ENCODE measurements around the gene RFK.
"Not testable (repeated sequence)": the region's sequence is repeated elsewhere in the genome, so short reads cannot be mapped to it uniquely, and the experiment has no call there.

Gene RFK

GRCh38 chr9:76394195-76394959 lies at the start of gene RFK:
TSS of gene RFK (minus strand) at chr9:76394426. CDS start at chr9:76394171, 255 bp downstream.
- intact Hi-C loops (cut with DNase I) = loop anchor here (10.0 kb wide), 1 partner anchor 310 kb away; no protein-coding TSS in a partner anchor
- DNase-seq = peak; percentile 77 to 99 (median 93)

GRCh38 chr9:76443887-76444286 lies 49.7 kb upstream of the RFK start:
- intact Hi-C loops (cut with DNase I) = no loop called here
- DNase-seq = no peak

GRCh38 chr9:76441551-76442322 lies 47.5 kb upstream of the RFK start:
- DNase-seq = no peak
- intact Hi-C loops (cut with DNase I) = no loop called here

- no peak for DNase-seq
- intact Hi-C loops (cut with DNase I) = no loop called here
These were observed 44.8 kb upstream of the RFK start for GRCh38 chr9:76438841-76439588.

GRCh38 chr9:76437017-76437699 lies 42.9 kb upstream of the RFK start:
- DNase-seq; intact Hi-C loops (cut with DNase I): not testable (repeated sequence)

GRCh38 chr9:76434897-76435296 lies 40.7 kb upstream of the RFK start:
- DNase-seq; intact Hi-C loops (cut with DNase I): not testable (repeated sequence)

GRCh38 chr9:76433836-76434235 lies 39.6 kb upstream of the RFK start:
- intact Hi-C loops (cut with DNase I) = no loop called here
- no peak for DNase-seq

GRCh38 chr9:76433406-76433805 lies 39.2 kb upstream of the RFK start:
- DNase-seq = no peak
- intact Hi-C loops (cut with DNase I) = no loop called here

- intact Hi-C loops (cut with DNase I) = no loop called here
- no peak for DNase-seq
These were observed 37.4 kb upstream of the RFK start for GRCh38 chr9:76431601-76432000.

GRCh38 chr9:76426807-76427419 lies 32.7 kb upstream of the RFK start:
- intact Hi-C loops (cut with DNase I) = no loop called here
- DNase-seq = no peak

GRCh38 chr9:76425677-76426453 lies 31.6 kb upstream of the RFK start:
- no peak for DNase-seq
- intact Hi-C loops (cut with DNase I) = no loop called here

GRCh38 chr9:76424491-76424890 lies 30.3 kb upstream of the RFK start:
- DNase-seq = no peak
- intact Hi-C loops (cut with DNase I) = no loop called here

- no peak for DNase-seq
- intact Hi-C loops (cut with DNase I) = no loop called here
These were observed 29.3 kb upstream of the RFK start for GRCh38 chr9:76423216-76424177.

- intact Hi-C loops (cut with DNase I) = no loop called here
- DNase-seq = peak in 2 of 42 donors; percentile 6 to 10
These were observed 25.7 kb upstream of the RFK start for GRCh38 chr9:76419782-76420380.

- intact Hi-C loops (cut with DNase I) = no loop called here
- DNase-seq = no peak
These were observed 23.2 kb upstream of the RFK start for GRCh38 chr9:76417394-76417793.

- no peak for DNase-seq
- intact Hi-C loops (cut with DNase I) = no loop called here
These were observed 21.5 kb upstream of the RFK start for GRCh38 chr9:76415731-76416130.

Measured in head of caudate nucleus (tissue), 42 donors.